ENCODE data around the gene MAP7D1.

The MAP7D1 gene

DNA sequence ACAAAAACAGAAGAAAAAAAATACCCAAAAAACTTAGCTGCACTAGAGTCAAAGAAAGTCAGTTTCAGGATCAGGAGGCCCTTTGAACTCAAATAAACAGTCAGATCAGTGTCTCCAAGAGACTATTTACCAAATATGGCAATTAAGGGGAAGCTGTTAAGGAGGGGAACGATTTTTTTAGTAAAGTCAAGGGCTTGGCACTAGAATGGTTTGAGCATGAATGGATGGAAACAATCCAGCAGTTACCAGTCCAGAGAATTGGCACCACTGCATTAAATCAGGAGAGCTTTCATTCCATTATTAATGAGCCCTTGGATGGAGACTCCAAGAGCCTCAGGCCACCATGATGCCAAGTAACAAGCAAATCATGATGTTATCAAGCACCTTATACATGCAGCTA is 13.8 kb upstream of the MAP7D1 start:
- H3K4me3 ChIP-seq, result no peak overlapping the region
- no peak for DNase-seq (ENCODE audit: low spot score)
- peak overlapping the region in 1 of 2 donors; percentile 45 for H3K27ac ChIP-seq
- TF ChIP-seq, protein P1, sequence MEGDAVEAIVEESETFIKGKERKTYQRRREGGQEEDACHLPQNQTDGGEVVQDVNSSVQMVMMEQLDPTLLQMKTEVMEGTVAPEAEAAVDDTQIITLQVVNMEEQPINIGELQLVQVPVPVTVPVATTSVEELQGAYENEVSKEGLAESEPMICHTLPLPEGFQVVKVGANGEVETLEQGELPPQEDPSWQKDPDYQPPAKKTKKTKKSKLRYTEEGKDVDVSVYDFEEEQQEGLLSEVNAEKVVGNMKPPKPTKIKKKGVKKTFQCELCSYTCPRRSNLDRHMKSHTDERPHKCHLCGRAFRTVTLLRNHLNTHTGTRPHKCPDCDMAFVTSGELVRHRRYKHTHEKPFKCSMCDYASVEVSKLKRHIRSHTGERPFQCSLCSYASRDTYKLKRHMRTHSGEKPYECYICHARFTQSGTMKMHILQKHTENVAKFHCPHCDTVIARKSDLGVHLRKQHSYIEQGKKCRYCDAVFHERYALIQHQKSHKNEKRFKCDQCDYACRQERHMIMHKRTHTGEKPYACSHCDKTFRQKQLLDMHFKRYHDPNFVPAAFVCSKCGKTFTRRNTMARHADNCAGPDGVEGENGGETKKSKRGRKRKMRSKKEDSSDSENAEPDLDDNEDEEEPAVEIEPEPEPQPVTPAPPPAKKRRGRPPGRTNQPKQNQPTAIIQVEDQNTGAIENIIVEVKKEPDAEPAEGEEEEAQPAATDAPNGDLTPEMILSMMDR (IDR thresholded peaks at IDR 0.05), result no peak

DNA sequence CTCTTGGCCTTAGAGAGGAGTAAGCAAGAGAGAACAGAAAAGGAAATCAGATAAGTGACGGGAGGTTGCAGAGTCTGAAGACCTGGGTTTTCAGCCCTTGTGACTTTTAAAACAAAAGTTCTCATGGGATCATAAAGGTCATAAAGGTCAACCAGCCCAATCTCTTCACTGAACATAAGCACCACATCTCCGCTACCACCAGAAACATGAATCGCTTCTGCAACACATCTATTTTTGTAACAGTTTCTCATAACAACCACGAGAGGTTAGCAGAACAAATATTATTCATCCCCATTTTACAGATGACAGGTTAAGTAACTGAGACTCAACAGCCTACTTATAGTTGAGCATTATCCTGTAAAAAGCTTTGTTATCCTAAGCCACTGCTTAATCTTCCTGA is 12.5 kb upstream of the MAP7D1 start:
- no peak overlapping the region for H3K4me3 ChIP-seq
- no peak for DNase-seq (ENCODE audit: low spot score)
- no peak overlapping the region for H3K27ac ChIP-seq
- TF ChIP-seq, protein P1 (IDR thresholded peaks at IDR 0.05), result no peak

GRCh38 chr1:36144413-36144812 is 11.5 kb upstream of the MAP7D1 start:
- TF ChIP-seq, protein P1 (IDR thresholded peaks at IDR 0.05), result no peak
- no peak overlapping the region for H3K27ac ChIP-seq
- no peak overlapping the region for H3K4me3 ChIP-seq
- DNase-seq (ENCODE audit: low spot score), result no peak

- no peak for DNase-seq (ENCODE audit: low spot score)
- H3K4me3 ChIP-seq, result peak overlapping the region; percentile 75
- peak overlapping the region; percentile 92 to 98 for H3K27ac ChIP-seq
- TF ChIP-seq, protein P1 (IDR thresholded peaks at IDR 0.05), result no peak
Observed at GRCh38 chr1:36148821-36149236, 7.1 kb upstream of the MAP7D1 start.

- peak within 1 kb of the TSS; percentile 75 for H3K4me3 ChIP-seq
- peak within 1 kb of the TSS; percentile 92 to 98 for H3K27ac ChIP-seq
- TF ChIP-seq, protein P1 (IDR thresholded peaks at IDR 0.05), result peak; percentile 86
- peak; percentile 100 for DNase-seq (ENCODE audit: low spot score)
Observed at GRCh38 chr1:36149237-36149972, 6.6 kb upstream of the MAP7D1 start, which contains the start of gene TRAPPC3. TRAPPC3 (minus strand) TSS chr1:36149486; CDS start chr1:36149378, 108 bp downstream.

DNA sequence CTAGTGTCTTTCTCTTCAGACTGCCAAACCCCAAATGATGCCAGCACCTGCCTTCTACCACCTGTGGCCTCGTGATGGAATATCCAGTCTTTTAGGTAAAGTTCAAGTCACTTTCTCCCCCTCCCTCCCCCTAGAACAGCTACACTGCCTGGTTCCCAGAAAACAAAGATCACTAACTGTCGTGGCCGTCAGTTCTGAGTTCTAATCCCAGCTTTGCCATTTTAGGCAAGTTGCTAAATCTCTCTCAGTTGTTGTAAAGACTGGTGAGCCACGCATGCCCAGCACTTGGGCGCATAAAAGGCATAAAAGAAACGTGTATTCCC is 6.0 kb upstream of the MAP7D1 start:
- Histone ChIP-seq H3K27ac (peak overlapping the region; percentile 92 to 98), H3K4me3 (peak overlapping the region; percentile 58)
- DNase-seq (ENCODE audit: low spot score), result no peak
- TF ChIP-seq, protein P1 (IDR thresholded peaks at IDR 0.05), result no peak

All from coronary artery (tissue), 2 donors.